CD4-positive, alpha-beta T cell (primary cell): ENCODE data around the gene CD83. TPM values are rescaled to one million over a fixed set of nuclear protein-coding genes. Genes with fewer than 3 reads are reported as not detected.

Experiments
- ATAC-seq: fragments of 200-7000 bp; cut with Tn5 transposase; one replicate; pipeline ENCODE4 v1.10.0; 2022; ENCODE audit warnings: mild to moderate bottlenecking; ENCODE audit not compliant: poor library complexity
- CTCF ChIA-PET: fragments of 350-600 bp; sonication (Branson Sonifier 250); formaldehyde crosslinking; loops from one replicate; lab custom pipeline; 2021; ENCODE audit warnings: antibody characterized with exemption, inconsistent platforms; lab: Charles Lee
- POLR2A ChIA-PET: fragments of 350-600 bp; sonication (Branson Sonifier 250); formaldehyde crosslinking; loops from one replicate; lab custom pipeline; 2021; ENCODE audit warnings: antibody characterized with exemption, inconsistent platforms; lab: Charles Lee
- DNase-seq, 14 experiments: peaks; one replicate each; pipeline ENCODE4 v3.0.0-alpha.2; 2013 to 2020; ENCODE audit warnings: mixed read lengths in 2 of 14
- H3K27ac ChIP-seq, 2 donors: one replicate each; pipeline versions ENCODE4 v1.5.1 to v1.7.0; 2013; ENCODE audit warnings: low read length in 2 of 2, low read depth in 1 of 2, mild to moderate bottlenecking in 1 of 2
- H3K27me3 ChIP-seq, 2 experiments: 1 replicate in 1 of 2; 2 replicates in 1 of 2; pipeline versions ENCODE4 v1.6.1 to v1.7.0; 2013; ENCODE audit warnings: low read length in 2 of 2, control low read depth in 1 of 2, mild to moderate bottlenecking in 1 of 2, moderate library complexity in 1 of 2; ENCODE audit not compliant: insufficient read depth in 2 of 2, control insufficient read depth in 1 of 2
- H3K36me3 ChIP-seq: one replicate; pipeline ENCODE4 v1.6.1; 2013; ENCODE audit warnings: low read length, control low read depth; ENCODE audit not compliant: insufficient read depth
- H3K4me1 ChIP-seq: one replicate; pipeline ENCODE4 v1.6.1; 2013; ENCODE audit warnings: low read length, control low read depth; ENCODE audit not compliant: insufficient read depth
- H3K4me3 ChIP-seq: one replicate; pipeline ENCODE4 v1.5.1; 2013; ENCODE audit warnings: mild to moderate bottlenecking, low read length, moderate library complexity
- H3K9me3 ChIP-seq, 2 experiments: 1 replicate in 1 of 2; 2 replicates in 1 of 2; pipeline versions ENCODE4 v1.6.1 to v1.7.0; 2013; ENCODE audit warnings: low read length in 2 of 2, mild to moderate bottlenecking in 2 of 2, control low read depth in 1 of 2, moderate library complexity in 1 of 2; ENCODE audit not compliant: control insufficient read depth in 1 of 2, insufficient read depth in 1 of 2
- H3K27ac Mint-ChIP-seq: one replicate; pipeline ENCODE4 v1.8.0; 2020; ENCODE audit warnings: mixed read lengths
- H3K27me3 Mint-ChIP-seq: one replicate; pipeline ENCODE4 v1.8.0; 2021; ENCODE audit warnings: mixed read lengths
- H3K36me3 Mint-ChIP-seq: one replicate; pipeline ENCODE4 v1.8.0; 2021; ENCODE audit warnings: low read depth, mixed read lengths
- H3K4me1 Mint-ChIP-seq: one replicate; pipeline ENCODE4 v1.8.0; 2021; ENCODE audit warnings: low read depth, mixed read lengths
- H3K4me3 Mint-ChIP-seq: one replicate; pipeline ENCODE4 v1.8.0; 2020; ENCODE audit warnings: mild to moderate bottlenecking, mixed read lengths
- H3K9me3 Mint-ChIP-seq: one replicate; pipeline ENCODE4 v1.8.0; 2020; ENCODE audit warnings: mixed read lengths
- intact Hi-C, 2 experiments: fragments of 100-400 bp; cut with DNase I in 1 of 2; cut with micrococcal nuclease in 1 of 2; formaldehyde crosslinking; loops; one replicate each; pipeline versions ENCODE4 v1.15.1 to v1.9.0; 2023 to 2025; cut with DNase I, micrococcal nuclease
- total RNA-seq, 174 experiments: library from RNA in 2 of 174; stranded (reverse) in 2 of 174; gene quantifications; one replicate each; pipeline ENCODE4 v1.2.3 and lab custom pipeline; 2021 to 2026
- TF ChIP-seq, protein P1 (sequence below): fragments of 200-600 bp; IDR thresholded peaks from one replicate; pipeline ENCODE4 v1.8.0; 2022; ENCODE audit warnings: antibody characterized with exemption, mild to moderate bottlenecking

Gene CD83
- total RNA-seq, 2 experiments from 2014 or later, result 35.3 to 36.4 TPM

GRCh38 chr6:14132921-14133275, 15.3 kb downstream of the CD83 start:
- H3K4me1 Mint-ChIP-seq, result peaks cover 7% of the 10 kb centered on the region
- TF ChIP-seq, protein P1, sequence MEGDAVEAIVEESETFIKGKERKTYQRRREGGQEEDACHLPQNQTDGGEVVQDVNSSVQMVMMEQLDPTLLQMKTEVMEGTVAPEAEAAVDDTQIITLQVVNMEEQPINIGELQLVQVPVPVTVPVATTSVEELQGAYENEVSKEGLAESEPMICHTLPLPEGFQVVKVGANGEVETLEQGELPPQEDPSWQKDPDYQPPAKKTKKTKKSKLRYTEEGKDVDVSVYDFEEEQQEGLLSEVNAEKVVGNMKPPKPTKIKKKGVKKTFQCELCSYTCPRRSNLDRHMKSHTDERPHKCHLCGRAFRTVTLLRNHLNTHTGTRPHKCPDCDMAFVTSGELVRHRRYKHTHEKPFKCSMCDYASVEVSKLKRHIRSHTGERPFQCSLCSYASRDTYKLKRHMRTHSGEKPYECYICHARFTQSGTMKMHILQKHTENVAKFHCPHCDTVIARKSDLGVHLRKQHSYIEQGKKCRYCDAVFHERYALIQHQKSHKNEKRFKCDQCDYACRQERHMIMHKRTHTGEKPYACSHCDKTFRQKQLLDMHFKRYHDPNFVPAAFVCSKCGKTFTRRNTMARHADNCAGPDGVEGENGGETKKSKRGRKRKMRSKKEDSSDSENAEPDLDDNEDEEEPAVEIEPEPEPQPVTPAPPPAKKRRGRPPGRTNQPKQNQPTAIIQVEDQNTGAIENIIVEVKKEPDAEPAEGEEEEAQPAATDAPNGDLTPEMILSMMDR, result no peak
- ChIA-PET POLR2A (no interaction called here), CTCF (interaction anchor here (0.7 kb wide), 1 partner anchor 1963 kb away, joined by 3 read pairs; no protein-coding TSS in a partner anchor)
- peaks cover 59% of the 10 kb centered on the region for H3K36me3 Mint-ChIP-seq
- intact Hi-C loops, result no loop called here
- no peaks in the 10 kb centered on the region for H3K9me3 ChIP-seq
- H3K4me1 ChIP-seq, result peaks cover 8% of the 10 kb centered on the region
- DNase-seq (no peak), ATAC-seq (no peak)
- H3K36me3 ChIP-seq, result peaks cover 51% of the 10 kb centered on the region
- H3K27ac Mint-ChIP-seq, result no peak overlapping the region
- H3K27me3 ChIP-seq, result no peaks in the 10 kb centered on the region
- H3K27me3 Mint-ChIP-seq, result no peaks in the 10 kb centered on the region
- no peaks in the 10 kb centered on the region for H3K9me3 Mint-ChIP-seq
- H3K27ac ChIP-seq, result no peak overlapping the region
- no peak overlapping the region for H3K4me3 ChIP-seq
- no peak overlapping the region for H3K4me3 Mint-ChIP-seq

GRCh38 chr6:14134211-14134910, 16.8 kb downstream of the CD83 start:
- no peaks in the 10 kb centered on the region for H3K9me3 ChIP-seq
- Mint-ChIP-seq H3K4me3 (no peak overlapping the region), H3K9me3 (no peaks in the 10 kb centered on the region), H3K36me3 (peaks cover 59% of the 10 kb centered on the region), H3K4me1 (no peaks in the 10 kb centered on the region), H3K27ac (no peak overlapping the region), H3K27me3 (no peaks in the 10 kb centered on the region)
- H3K36me3 ChIP-seq, result peaks cover 51% of the 10 kb centered on the region
- ChIA-PET CTCF (interaction anchor here (1.1 kb wide), 1 partner anchor 97 kb away, joined by 3 read pairs; no protein-coding TSS in a partner anchor), POLR2A (interaction anchor here (1.1 kb wide), 1 partner anchor 17 kb away, joined by 3 read pairs; the partner anchor contains the start of gene CD83)
- ATAC-seq, result no peak
- H3K27me3 ChIP-seq, result no peaks in the 10 kb centered on the region
- no peak overlapping the region for H3K4me3 ChIP-seq
- H3K4me1 ChIP-seq, result no peaks in the 10 kb centered on the region
- no peak overlapping the region for H3K27ac ChIP-seq
- intact Hi-C loops, result no loop called here
- TF ChIP-seq, protein P1, result no peak
- DNase-seq, result no peak

DNA sequence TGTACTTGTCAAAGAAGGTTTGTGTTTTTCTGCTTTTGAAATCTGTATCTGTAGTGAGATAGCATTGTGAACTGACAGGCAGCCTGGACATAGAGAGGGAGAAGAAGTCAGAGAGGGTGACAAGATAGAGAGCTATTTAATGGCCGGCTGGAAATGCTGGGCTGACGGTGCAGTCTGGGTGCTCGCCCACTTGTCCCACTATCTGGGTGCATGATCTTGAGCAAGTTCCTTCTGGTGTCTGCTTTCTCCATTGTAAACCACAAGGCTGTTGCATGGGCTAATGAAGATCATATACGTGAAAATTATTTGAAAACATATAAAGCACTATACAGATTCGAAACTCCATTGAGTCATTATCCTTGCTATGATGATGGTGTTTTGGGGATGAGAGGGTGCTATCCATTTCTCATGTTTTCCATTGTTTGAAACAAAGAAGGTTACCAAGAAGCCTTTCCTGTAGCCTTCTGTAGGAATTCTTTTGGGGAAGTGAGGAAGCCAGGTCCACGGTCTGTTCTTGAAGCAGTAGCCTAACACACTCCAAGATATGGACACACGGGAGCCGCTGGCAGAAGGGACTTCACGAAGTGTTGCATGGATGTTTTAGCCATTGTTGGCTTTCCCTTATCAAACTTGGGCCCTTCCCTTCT, 18.4 kb downstream of the CD83 start:
- CTCF ChIA-PET, result interaction anchor here (1.0 kb wide), 1 partner anchor 9 kb away, joined by 3 read pairs; no protein-coding TSS in a partner anchor
- intact Hi-C loops, result no loop called here
- Mint-ChIP-seq H3K36me3 (peaks cover 55% of the 10 kb centered on the region), H3K4me3 (no peak overlapping the region), H3K4me1 (no peaks in the 10 kb centered on the region), H3K27ac (no peak overlapping the region), H3K9me3 (no peaks in the 10 kb centered on the region), H3K27me3 (no peaks in the 10 kb centered on the region)
- H3K27me3 ChIP-seq, result no peaks in the 10 kb centered on the region
- H3K4me3 ChIP-seq, result no peak overlapping the region
- no peaks in the 10 kb centered on the region for H3K4me1 ChIP-seq
- H3K36me3 ChIP-seq, result peaks cover 51% of the 10 kb centered on the region
- no peak for ATAC-seq
- no peaks in the 10 kb centered on the region for H3K9me3 ChIP-seq
- no peak for DNase-seq
- POLR2A ChIA-PET, result no interaction called here
- TF ChIP-seq, protein P1, result no peak
- no peak overlapping the region for H3K27ac ChIP-seq
